ENCODE results near the gene EFCAB9. TPM values are rescaled to one million over a fixed set of nuclear protein-coding genes. Genes with fewer than 3 reads are reported as not detected.

EFCAB9 gene
- total and polyA plus RNA-seq, 2 of the 8 experiments (the other 6 are each of a cell fraction or from before 2014, with no cell fraction given): not detected

DNA sequence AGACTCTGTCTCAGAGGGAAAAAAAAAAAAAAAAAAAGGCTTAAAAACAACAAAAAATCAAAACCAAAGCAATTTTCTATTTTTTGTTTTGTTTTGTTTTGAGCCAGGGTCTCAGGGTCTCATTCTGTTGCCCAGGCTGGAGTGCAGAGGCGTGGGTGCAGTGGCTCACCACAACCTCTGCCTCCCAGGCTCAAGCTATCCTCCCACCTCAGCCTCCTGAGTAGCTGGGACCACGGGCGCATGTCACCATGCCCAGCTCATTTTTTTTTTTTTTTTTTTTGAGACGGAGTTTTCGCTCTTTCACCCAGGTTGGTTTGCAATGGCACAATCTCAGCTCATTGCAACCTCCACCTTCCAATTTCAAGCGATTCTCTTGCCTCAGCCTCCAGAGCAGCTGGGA lies 11.7 kb upstream of the EFCAB9 start:
- Histone ChIP-seq H3K79me1 (ENCODE audit: low read depth, low read length) (peaks cover 11% of the 10 kb centered on the region), H3K36me3 (ENCODE audit: control insufficient read depth in 2 of 4, insufficient read depth in 4 of 4, low read length in 3 of 4) (no peaks in the 10 kb centered on the region), H2BK12ac (ENCODE audit: low read depth, low read length) (no peak overlapping the region), H4K5ac (ENCODE audit: insufficient read length, low read depth, low read length) (no peak overlapping the region), H2BK15ac (ENCODE audit: low read length) (no peak overlapping the region), H3K4me1 (replicated peaks in 1 of 4; ENCODE audit: control insufficient read depth in 3 of 4, insufficient read depth in 4 of 4, low read length in 3 of 4) (peaks cover 0 to 15% (median 9%) of the 10 kb centered on the region in 4 experiments; a peak in 4 of 7 replicates), H2BK120ac (replicated peaks; ENCODE audit: low read depth, low read length) (no peak overlapping the region), H3K9me3 (ENCODE audit: insufficient read depth in 2 of 2, low read depth in 1 of 2, low read length in 1 of 2) (no peaks in the 10 kb centered on the region), H3K9ac (replicated peaks in 1 of 4; ENCODE audit: extremely low read depth in 1 of 4, low read depth in 3 of 4, low read length in 3 of 4) (no peak overlapping the region), H3K27me3 (replicated peaks in 1 of 4; ENCODE audit: control insufficient read depth in 3 of 4, extremely low read depth in 1 of 4, insufficient read depth in 3 of 4, low read length in 3 of 4) (no peaks in the 10 kb centered on the region; a peak in 1 of 7 replicates), H4K8ac (ENCODE audit: extremely low read depth, insufficient read depth, low read length) (no peak overlapping the region), H3K56ac (replicated peaks; ENCODE audit: insufficient read length, low read depth, low read length) (no peak overlapping the region), H2AFZ (ENCODE audit: low read length) (no peak overlapping the region), H3K23me2 (ENCODE audit: low read depth, low read length) (peaks cover 7% of the 10 kb centered on the region), H4K20me1 (replicated peaks in 1 of 2; ENCODE audit: control insufficient read depth in 1 of 2, insufficient read depth in 2 of 2, low read length in 2 of 2) (peaks cover 0 to 7% of the 10 kb centered on the region in 2 experiments), H3K4ac (replicated peaks; ENCODE audit: insufficient read length, low read depth, low read length) (no peak overlapping the region), H3K4me2 (ENCODE audit: insufficient read depth in 1 of 2, low read depth in 2 of 2, low read length in 2 of 2) (no peak overlapping the region), H3K18ac (ENCODE audit: extremely low read depth, low read length) (no peak overlapping the region), H3K14ac (ENCODE audit: insufficient read length) (no peak overlapping the region), H3K4me3 (ENCODE audit: extremely low read depth in 1 of 4, insufficient read depth in 2 of 4, low read depth in 3 of 4, low read length in 4 of 4) (no peak overlapping the region), H4K91ac (replicated peaks; ENCODE audit: insufficient read length, low read length) (no peak overlapping the region), H3K27ac (ENCODE audit: low read depth, low read length) (no peak overlapping the region), H3K79me2 (ENCODE audit: control insufficient read depth in 1 of 2, insufficient read depth in 2 of 2, low read length in 2 of 2) (peaks cover 0 to 11% of the 10 kb centered on the region in 2 experiments; a peak in 1 of 4 replicates), H2AK5ac (ENCODE audit: low read depth, low read length) (no peak overlapping the region), H2BK5ac (ENCODE audit: low read depth, low read length) (no peak overlapping the region), H2BK20ac (ENCODE audit: low read length) (no peak overlapping the region), H3K23ac (ENCODE audit: insufficient read length) (no peak overlapping the region)
- 100% methylated on average over 1 of the region's 6 CpGs; no CpG with 5 or more reads in 1 of the 2 experiments for WGBS, 2 experiments (ENCODE audit: extremely low coverage in 1 of 2, insufficient coverage in 1 of 2, insufficient read length in 1 of 2, insufficient replicate concordance in 2 of 2, low coverage in 1 of 2, low lambda C conversion rate in 2 of 2, missing lambda C conversion rate in 1 of 2)
- DNase-seq (ENCODE audit: low read depth in 1 of 2, low spot score in 2 of 2): no peak
- CTCF ChIA-PET (ENCODE audit: partially characterized antibody): no interaction called here
- no peak for FAIRE-seq
- POLR2A ChIA-PET (ENCODE audit: partially characterized antibody): interaction anchor here (1.1 to 1.3 kb wide), 2 partner anchors 18 to 22 kb away, joined by 4 to 6 read pairs; no protein-coding TSS in a partner anchor
- TF ChIP-seq BACH1 (IDR thresholded peaks at IDR 0.05; ENCODE audit: low read length) (no peak), CHD1 (IDR thresholded peaks at IDR 0.05; ENCODE audit: low read depth, low read length) (no peak), GTF2F1 (IDR thresholded peaks at IDR 0.05; ENCODE audit: borderline replicate concordance, low read depth, low read length) (no peak), TCF12 (IDR thresholded peaks at IDR 0.05; ENCODE audit: low read depth, low read length) (no peak), MAFK (IDR thresholded peaks at IDR 0.05; ENCODE audit: low read depth, low read length) (no peak), BCL11A (IDR thresholded peaks at IDR 0.05; ENCODE audit: low read depth in 2 of 2, low read length in 2 of 2) (no peak), POU5F1 (IDR thresholded peaks at IDR 0.05; ENCODE audit: low read depth, low read length) (no peak), NRF1 (IDR thresholded peaks at IDR 0.05; ENCODE audit: low read depth, low read length) (no peak), CEBPB (IDR thresholded peaks at IDR 0.05; ENCODE audit: low read depth, low read length) (no peak), POLR2AphosphoS5 (IDR thresholded peaks at IDR 0.05; ENCODE audit: low read depth, low read length) (no peak), HDAC6 (IDR thresholded peaks at IDR 0.05; ENCODE audit: low read depth, low read length) (no peak), PHF8 (conservative IDR thresholded peaks at IDR 0.05; ENCODE audit: low read depth, low read length) (no peak), SP2 (IDR thresholded peaks at IDR 0.05; ENCODE audit: low read length) (no peak)
- TF ChIP-seq, protein P1, sequence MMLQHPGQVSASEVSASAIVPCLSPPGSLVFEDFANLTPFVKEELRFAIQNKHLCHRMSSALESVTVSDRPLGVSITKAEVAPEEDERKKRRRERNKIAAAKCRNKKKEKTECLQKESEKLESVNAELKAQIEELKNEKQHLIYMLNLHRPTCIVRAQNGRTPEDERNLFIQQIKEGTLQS (IDR thresholded peaks at IDR 0.05; ENCODE audit: insufficient read depth, low read depth, low read length): no peak
- TF ChIP-seq, protein P2, sequence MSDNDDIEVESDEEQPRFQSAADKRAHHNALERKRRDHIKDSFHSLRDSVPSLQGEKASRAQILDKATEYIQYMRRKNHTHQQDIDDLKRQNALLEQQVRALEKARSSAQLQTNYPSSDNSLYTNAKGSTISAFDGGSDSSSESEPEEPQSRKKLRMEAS (IDR thresholded peaks at IDR 0.05): no peak

Data from H1 (cell line).